GM18858 (cell line): ENCODE data around the gene GTPBP2.
A peak's percentile ranks its signal among the peaks of the same experiment; 100 is the strongest.
"Not testable (repeated sequence)": the region's sequence is repeated elsewhere in the genome, so short reads cannot be mapped to it uniquely, and the experiment has no call there.

ENCODE experiments used
- ATAC-seq: cut with Tn5 transposase; IDR thresholded peaks from one replicate; pipeline ENCODE4 v1.9.1; 2021; ENCODE audit not compliant: unreplicated experiment

GTPBP2 gene

DNA sequence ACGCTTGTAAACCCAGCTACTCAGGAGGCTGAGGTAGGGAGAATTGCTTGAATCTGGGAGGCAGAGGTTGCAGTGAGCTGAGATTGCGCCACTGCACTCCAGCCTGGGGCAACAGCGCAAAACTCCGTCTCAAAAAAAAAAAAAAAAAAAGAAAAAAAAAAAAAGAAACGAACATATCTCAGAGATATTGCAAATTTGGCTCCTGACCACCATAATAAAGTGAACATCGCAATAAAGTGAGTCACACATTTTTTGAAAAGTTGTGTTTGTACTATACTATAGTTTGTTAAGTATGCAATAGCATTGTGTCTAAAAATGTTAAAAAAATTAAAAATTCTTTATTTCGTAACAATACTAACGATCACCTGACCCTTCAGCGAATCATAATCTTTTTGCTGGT lies 29.1 kb upstream of the GTPBP2 start:
- ATAC-seq, result no peak

GRCh38 chr6:43657221-43657802 lies 28.2 kb upstream of the GTPBP2 start:
- no peak for ATAC-seq

- not testable (repeated sequence) for ATAC-seq
Measured at GRCh38 chr6:43652822-43653221, 23.8 kb upstream of the GTPBP2 start.

GRCh38 chr6:43648248-43648647 lies 19.2 kb upstream of the GTPBP2 start:
- no peak for ATAC-seq

DNA sequence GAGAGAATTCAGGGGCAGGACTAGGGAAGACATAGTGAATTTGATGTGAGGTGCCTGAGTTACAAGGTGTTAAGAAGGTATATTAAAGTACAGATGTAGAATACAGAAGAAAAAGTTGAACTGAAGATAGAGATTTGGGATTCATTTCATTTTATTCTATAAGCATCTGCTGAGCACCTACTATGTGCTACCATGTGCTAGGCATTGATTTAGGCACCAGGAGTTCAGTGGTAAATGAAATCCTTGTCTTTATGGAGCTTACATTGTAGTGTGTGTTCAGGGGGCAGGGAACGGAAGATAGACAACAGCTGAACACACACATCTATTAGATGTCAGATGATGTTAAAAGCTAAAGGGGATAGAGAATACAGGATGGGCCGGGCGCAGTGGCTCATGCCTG lies 18.5 kb upstream of the GTPBP2 start:
- ATAC-seq, result no peak

DNA sequence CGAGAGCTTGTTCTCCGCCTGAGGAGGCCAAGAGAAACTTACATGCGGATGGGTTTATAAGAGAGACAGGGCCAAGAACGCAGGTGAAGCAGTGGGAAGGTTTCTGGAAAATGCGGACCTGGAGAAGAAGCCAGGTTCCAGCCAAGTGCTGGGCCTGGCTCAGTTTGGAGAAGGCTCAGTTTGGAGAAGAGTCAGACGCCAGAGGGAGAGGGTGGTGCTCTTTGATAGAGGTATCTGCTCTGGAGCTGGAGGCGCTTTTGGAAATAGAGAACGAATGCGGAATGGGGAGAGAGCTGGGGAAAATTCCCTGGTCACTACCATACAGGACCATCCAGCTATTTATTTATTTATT lies 16.5 kb upstream of the GTPBP2 start:
- ATAC-seq, result no peak

GRCh38 chr6:43644940-43645612 lies 16.0 kb upstream of the GTPBP2 start, which contains the start of gene RSPH9:
RSPH9 (plus strand) TSS chr6:43645036; CDS start chr6:43645099, 63 bp downstream.
- no peak for ATAC-seq

DNA sequence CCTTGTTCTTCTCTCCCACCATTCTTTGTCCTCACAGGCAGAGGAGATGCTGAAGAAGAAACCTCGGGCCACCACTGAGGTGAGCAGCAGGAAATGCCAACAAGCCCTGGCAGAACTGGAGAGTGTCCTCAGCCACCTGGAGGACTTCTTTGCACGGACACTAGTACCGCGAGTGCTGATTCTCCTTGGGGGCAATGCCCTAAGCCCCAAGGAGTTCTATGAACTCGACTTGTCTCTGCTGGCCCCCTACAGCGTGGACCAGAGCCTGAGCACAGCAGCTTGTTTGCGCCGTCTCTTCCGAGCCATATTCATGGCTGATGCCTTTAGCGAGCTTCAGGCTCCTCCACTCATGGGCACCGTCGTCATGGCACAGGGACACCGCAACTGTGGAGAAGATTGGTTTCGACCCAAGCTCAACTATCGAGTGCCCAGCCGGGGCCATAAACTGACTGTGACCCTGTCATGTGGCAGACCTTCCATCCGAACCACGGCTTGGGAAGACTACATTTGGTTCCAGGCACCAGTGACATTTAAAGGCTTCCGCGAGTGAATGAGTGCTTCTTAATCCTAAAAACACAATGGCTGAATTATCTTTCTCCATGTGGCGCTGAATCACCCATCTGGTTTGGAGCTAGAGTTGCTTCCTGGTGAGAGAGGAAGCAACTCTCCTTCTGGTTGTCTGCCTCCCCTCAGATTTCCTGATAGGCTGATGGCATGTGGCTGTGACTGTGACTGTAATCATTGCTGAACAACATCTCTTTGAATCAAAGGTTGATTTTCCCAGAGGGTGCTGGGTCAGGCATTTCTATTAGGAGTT lies 11.1 kb upstream of the GTPBP2 start:
- ATAC-seq, result no peak

GRCh38 chr6:43636308-43636659 lies 7.2 kb upstream of the GTPBP2 start:
- ATAC-seq, result no peak

- ATAC-seq, result peak; percentile 68
Measured at GRCh38 chr6:43635387-43636307, 6.6 kb upstream of the GTPBP2 start, which contains the start of gene MAD2L1BP. MAD2L1BP (plus strand) TSS chr6:43635840; CDS start chr6:43635876, 36 bp downstream.

DNA sequence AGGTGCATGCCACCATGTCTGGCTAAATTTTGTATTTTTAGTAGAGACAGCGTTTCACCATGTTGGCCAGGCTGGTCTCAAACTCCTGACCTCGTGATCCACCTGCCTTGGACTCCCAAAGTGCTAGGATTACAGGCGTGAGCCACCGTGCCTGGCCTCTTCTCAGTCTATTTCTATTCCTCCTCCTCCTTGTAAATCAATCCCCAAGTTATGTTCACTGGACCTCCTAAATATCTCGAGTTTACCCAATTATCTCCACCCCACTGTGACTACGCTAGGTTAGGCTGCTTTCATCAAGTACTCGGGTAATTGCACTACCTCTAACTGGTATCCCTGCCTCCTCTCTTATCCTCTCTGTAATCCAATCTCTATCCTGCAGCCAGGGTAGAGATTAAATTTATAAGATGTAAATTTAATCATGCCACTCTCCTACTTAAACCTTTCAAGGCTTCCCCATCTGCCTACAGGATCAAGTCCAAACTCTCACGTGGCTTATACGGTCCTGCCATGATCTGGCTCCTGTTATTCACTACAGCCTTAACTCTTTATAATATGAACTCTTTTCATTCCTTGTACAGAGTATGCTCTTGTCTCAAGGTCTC lies 5.7 kb upstream of the GTPBP2 start:
- ATAC-seq, result no peak

DNA sequence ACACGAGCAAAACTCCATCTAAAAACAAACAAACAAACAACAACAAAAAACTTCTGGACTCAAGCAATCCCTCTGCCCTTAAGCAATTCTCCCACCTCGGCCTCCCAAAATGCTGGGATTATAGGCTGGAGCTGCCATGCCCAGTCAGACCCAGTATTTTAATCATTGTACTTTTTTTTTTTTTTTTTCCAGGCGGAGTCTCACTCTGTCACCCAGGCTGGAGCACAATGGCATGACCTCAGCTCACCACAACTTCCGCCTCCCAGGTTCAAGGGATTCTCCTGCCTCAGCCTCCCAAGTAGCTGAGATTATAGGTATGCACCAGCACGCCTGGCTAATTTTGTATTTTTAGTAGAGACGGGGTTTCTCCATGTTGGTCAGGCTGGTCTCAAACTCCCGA lies 3.9 kb upstream of the GTPBP2 start:
- not testable (repeated sequence) for ATAC-seq

DNA sequence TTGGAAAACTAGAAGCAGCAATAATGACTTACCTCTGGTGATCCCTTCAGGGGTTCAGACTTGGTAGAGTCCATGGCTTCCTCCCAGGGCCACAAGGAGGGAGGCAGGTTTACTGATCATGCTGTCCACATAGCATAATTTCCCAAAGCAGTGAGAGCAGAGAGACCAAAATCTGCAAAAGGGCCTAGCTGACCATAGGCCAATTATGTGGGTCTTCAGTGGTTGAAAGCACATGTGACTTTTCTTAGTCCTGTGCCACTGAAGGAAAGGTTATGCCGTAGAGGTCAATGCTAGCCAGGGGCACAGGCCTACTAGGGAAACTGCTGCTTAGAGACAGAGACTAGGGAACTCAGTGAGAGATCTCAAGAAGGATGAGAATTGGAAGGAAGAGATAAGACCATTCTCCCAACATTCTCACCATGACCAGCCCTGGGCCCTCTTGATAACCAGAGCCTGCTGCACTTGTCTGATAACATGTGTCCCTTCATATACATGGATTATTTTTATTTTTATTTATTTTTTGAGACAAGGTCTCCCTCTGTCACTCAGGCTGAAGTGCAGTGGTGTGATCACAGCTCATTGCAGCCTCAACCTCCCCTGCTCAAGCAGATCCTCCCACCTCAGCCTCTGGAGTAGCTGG lies 2.0 kb upstream of the GTPBP2 start:
- ATAC-seq, result no peak

- ATAC-seq, result peak; percentile 50
Measured at GRCh38 chr6:43629505-43630300, 639 bp upstream of the GTPBP2 start.

- no peak for ATAC-seq
Measured at GRCh38 chr6:43628393-43629103, 516 bp downstream of the GTPBP2 start.

DNA sequence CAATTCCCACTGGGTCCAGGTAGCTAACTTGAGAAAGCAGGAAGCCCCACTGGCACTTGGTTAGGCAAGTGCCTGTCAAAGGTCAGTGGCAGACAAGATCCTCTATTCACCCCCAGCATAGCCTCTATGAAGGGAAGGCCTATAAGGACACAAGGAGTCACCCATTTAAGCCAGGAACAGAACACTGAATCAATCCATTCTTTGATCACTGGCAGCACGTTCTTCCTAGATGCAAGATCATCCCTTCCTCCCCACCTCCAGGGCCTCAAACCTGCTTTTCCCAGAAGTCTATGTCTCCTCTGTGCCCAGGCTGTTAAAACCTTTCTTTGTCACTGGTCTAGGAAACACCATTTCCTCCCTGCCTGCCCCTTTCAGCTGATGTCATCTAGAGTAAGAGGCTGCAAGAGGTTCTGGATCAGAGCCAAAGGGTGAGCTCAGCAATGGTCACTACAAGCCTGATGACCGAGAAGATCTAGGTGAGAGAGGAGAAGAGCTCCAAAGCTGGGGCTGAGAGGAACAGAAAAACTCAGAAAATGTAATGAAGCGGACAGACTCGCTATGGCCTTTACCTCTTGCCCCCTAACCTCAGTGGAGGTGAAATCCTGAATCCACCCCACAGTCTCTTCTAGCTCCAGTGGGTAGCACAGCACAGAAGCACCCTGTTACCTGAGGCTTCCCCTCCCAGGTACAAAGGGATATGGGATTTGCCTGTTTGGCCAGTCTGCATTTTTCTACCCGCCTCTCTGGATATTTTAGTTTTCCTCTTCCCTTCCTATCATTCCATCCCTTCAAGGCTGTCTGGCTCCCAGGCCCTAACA lies 1.8 kb downstream of the GTPBP2 start:
- no peak for ATAC-seq

- ATAC-seq, result no peak
Measured at GRCh38 chr6:43625393-43625992, 3.6 kb downstream of the GTPBP2 start.
